Measurements from ENCODE around the gene UBC. TPM values are rescaled to one million over a fixed set of nuclear protein-coding genes. Genes with fewer than 3 reads are reported as not detected.
A peak's percentile ranks its signal among the peaks of the same experiment; 100 is the strongest.

Gene UBC
- total and polyA plus RNA-seq, 9 of the 15 experiments (the other 6 are each of a cell fraction or from before 2014, with no cell fraction given) = 533 to 1,153 (median 813) TPM

DNA sequence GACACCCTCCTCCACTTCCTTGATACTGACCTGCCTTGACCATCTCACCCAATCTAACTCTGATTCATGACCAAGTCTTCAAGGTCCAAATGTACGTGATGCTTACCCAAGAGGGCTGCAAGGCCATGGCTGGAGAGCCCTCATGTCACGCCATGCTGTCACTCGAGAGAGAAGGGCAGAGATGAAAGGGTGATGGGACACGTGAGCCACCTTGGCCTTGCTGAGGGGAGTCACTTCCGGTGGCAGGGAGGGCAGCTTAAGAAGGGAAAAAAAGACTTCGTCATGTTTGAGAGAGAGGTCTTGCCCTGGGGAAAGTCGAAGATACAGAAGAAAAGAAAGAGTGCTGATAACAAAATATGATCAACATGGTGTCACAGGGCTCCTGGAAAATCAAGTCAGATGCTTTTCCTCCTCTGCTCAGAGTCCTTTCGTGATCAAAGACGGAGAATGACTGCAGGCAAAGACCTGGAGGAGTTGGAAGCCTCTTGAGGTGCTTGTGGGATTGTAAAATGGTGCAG, 47.5 kb downstream of the UBC start (continued):
- TF ChIP-seq, protein P1, sequence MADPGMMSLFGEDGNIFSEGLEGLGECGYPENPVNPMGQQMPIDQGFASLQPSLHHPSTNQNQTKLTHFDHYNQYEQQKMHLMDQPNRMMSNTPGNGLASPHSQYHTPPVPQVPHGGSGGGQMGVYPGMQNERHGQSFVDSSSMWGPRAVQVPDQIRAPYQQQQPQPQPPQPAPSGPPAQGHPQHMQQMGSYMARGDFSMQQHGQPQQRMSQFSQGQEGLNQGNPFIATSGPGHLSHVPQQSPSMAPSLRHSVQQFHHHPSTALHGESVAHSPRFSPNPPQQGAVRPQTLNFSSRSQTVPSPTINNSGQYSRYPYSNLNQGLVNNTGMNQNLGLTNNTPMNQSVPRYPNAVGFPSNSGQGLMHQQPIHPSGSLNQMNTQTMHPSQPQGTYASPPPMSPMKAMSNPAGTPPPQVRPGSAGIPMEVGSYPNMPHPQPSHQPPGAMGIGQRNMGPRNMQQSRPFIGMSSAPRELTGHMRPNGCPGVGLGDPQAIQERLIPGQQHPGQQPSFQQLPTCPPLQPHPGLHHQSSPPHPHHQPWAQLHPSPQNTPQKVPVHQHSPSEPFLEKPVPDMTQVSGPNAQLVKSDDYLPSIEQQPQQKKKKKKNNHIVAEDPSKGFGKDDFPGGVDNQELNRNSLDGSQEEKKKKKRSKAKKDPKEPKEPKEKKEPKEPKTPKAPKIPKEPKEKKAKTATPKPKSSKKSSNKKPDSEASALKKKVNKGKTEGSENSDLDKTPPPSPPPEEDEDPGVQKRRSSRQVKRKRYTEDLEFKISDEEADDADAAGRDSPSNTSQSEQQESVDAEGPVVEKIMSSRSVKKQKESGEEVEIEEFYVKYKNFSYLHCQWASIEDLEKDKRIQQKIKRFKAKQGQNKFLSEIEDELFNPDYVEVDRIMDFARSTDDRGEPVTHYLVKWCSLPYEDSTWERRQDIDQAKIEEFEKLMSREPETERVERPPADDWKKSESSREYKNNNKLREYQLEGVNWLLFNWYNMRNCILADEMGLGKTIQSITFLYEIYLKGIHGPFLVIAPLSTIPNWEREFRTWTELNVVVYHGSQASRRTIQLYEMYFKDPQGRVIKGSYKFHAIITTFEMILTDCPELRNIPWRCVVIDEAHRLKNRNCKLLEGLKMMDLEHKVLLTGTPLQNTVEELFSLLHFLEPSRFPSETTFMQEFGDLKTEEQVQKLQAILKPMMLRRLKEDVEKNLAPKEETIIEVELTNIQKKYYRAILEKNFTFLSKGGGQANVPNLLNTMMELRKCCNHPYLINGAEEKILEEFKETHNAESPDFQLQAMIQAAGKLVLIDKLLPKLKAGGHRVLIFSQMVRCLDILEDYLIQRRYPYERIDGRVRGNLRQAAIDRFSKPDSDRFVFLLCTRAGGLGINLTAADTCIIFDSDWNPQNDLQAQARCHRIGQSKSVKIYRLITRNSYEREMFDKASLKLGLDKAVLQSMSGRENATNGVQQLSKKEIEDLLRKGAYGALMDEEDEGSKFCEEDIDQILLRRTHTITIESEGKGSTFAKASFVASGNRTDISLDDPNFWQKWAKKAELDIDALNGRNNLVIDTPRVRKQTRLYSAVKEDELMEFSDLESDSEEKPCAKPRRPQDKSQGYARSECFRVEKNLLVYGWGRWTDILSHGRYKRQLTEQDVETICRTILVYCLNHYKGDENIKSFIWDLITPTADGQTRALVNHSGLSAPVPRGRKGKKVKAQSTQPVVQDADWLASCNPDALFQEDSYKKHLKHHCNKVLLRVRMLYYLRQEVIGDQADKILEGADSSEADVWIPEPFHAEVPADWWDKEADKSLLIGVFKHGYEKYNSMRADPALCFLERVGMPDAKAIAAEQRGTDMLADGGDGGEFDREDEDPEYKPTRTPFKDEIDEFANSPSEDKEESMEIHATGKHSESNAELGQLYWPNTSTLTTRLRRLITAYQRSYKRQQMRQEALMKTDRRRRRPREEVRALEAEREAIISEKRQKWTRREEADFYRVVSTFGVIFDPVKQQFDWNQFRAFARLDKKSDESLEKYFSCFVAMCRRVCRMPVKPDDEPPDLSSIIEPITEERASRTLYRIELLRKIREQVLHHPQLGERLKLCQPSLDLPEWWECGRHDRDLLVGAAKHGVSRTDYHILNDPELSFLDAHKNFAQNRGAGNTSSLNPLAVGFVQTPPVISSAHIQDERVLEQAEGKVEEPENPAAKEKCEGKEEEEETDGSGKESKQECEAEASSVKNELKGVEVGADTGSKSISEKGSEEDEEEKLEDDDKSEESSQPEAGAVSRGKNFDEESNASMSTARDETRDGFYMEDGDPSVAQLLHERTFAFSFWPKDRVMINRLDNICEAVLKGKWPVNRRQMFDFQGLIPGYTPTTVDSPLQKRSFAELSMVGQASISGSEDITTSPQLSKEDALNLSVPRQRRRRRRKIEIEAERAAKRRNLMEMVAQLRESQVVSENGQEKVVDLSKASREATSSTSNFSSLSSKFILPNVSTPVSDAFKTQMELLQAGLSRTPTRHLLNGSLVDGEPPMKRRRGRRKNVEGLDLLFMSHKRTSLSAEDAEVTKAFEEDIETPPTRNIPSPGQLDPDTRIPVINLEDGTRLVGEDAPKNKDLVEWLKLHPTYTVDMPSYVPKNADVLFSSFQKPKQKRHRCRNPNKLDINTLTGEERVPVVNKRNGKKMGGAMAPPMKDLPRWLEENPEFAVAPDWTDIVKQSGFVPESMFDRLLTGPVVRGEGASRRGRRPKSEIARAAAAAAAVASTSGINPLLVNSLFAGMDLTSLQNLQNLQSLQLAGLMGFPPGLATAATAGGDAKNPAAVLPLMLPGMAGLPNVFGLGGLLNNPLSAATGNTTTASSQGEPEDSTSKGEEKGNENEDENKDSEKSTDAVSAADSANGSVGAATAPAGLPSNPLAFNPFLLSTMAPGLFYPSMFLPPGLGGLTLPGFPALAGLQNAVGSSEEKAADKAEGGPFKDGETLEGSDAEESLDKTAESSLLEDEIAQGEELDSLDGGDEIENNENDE (IDR thresholded peaks at IDR 0.05; ENCODE audit: low read depth, low read length) = no peak
- TF ChIP-seq RBM34 (IDR thresholded peaks at IDR 0.05; ENCODE audit: borderline replicate concordance, insufficient read depth, low read length) (no peak), ZNF174 (CRISPR knock-in tag; IDR thresholded peaks at IDR 0.05) (no peak), RBM39 (optimal IDR thresholded peaks at IDR 0.05; ENCODE audit: low read depth, low read length) (no peak), ZNF263 (CRISPR knock-in tag; IDR thresholded peaks at IDR 0.05; ENCODE audit: borderline replicate concordance) (no peak)
- TF ChIP-seq, protein P2, sequence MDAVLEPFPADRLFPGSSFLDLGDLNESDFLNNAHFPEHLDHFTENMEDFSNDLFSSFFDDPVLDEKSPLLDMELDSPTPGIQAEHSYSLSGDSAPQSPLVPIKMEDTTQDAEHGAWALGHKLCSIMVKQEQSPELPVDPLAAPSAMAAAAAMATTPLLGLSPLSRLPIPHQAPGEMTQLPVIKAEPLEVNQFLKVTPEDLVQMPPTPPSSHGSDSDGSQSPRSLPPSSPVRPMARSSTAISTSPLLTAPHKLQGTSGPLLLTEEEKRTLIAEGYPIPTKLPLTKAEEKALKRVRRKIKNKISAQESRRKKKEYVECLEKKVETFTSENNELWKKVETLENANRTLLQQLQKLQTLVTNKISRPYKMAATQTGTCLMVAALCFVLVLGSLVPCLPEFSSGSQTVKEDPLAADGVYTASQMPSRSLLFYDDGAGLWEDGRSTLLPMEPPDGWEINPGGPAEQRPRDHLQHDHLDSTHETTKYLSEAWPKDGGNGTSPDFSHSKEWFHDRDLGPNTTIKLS (IDR thresholded peaks at IDR 0.05; ENCODE audit: borderline replicate concordance, low read depth) = no peak
- TF ChIP-seq, protein P3, sequence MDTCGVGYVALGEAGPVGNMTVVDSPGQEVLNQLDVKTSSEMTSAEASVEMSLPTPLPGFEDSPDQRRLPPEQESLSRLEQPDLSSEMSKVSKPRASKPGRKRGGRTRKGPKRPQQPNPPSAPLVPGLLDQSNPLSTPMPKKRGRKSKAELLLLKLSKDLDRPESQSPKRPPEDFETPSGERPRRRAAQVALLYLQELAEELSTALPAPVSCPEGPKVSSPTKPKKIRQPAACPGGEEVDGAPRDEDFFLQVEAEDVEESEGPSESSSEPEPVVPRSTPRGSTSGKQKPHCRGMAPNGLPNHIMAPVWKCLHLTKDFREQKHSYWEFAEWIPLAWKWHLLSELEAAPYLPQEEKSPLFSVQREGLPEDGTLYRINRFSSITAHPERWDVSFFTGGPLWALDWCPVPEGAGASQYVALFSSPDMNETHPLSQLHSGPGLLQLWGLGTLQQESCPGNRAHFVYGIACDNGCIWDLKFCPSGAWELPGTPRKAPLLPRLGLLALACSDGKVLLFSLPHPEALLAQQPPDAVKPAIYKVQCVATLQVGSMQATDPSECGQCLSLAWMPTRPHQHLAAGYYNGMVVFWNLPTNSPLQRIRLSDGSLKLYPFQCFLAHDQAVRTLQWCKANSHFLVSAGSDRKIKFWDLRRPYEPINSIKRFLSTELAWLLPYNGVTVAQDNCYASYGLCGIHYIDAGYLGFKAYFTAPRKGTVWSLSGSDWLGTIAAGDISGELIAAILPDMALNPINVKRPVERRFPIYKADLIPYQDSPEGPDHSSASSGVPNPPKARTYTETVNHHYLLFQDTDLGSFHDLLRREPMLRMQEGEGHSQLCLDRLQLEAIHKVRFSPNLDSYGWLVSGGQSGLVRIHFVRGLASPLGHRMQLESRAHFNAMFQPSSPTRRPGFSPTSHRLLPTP (IDR thresholded peaks at IDR 0.05; ENCODE audit: borderline replicate concordance, extremely low read depth, insufficient read length) = no peak
- TF ChIP-seq, protein P4, sequence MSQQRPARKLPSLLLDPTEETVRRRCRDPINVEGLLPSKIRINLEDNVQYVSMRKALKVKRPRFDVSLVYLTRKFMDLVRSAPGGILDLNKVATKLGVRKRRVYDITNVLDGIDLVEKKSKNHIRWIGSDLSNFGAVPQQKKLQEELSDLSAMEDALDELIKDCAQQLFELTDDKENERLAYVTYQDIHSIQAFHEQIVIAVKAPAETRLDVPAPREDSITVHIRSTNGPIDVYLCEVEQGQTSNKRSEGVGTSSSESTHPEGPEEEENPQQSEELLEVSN (IDR thresholded peaks at IDR 0.05; ENCODE audit: borderline replicate concordance in 1 of 2, extremely low read depth in 1 of 2, insufficient read depth in 1 of 2, insufficient read length in 1 of 2, low read depth in 1 of 2, low read length in 1 of 2, poor library complexity in 1 of 2, severe bottlenecking in 1 of 2) = peak in 1 of 2 experiments; percentile 55

Data from K562 (cell line).